ENCODE data around the gene ZNF710. TPM values are rescaled to one million over a fixed set of nuclear protein-coding genes. Genes with fewer than 3 reads are reported as not detected.

The ZNF710 gene
- total RNA-seq, 1 donor: 13.0 TPM

- TF ChIP-seq CTCF (IDR thresholded peaks at IDR 0.05; ENCODE audit: insufficient read depth, low read depth, low read length): no peak
- peak overlapping the region; percentile 75 for H3K4me3 ChIP-seq (ENCODE audit: low read depth, low read length)
- DNase-seq (ENCODE audit: low read depth): peak; percentile 74
Observed at GRCh38 chr15:90001683-90002427, 731 bp downstream of the ZNF710 start.

GRCh38 chr15:90002428-90002844 is 1.3 kb downstream of the ZNF710 start:
- TF ChIP-seq CTCF (IDR thresholded peaks at IDR 0.05; ENCODE audit: insufficient read depth, low read depth, low read length): no peak
- DNase-seq (ENCODE audit: low read depth): peak; percentile 68
- peak overlapping the region; percentile 75 for H3K4me3 ChIP-seq (ENCODE audit: low read depth, low read length)

GRCh38 chr15:90003736-90004135 is 2.6 kb downstream of the ZNF710 start:
- TF ChIP-seq CTCF (IDR thresholded peaks at IDR 0.05; ENCODE audit: insufficient read depth, low read depth, low read length): no peak
- no peak overlapping the region for H3K4me3 ChIP-seq (ENCODE audit: low read depth, low read length)
- DNase-seq (ENCODE audit: low read depth): no peak

DNA sequence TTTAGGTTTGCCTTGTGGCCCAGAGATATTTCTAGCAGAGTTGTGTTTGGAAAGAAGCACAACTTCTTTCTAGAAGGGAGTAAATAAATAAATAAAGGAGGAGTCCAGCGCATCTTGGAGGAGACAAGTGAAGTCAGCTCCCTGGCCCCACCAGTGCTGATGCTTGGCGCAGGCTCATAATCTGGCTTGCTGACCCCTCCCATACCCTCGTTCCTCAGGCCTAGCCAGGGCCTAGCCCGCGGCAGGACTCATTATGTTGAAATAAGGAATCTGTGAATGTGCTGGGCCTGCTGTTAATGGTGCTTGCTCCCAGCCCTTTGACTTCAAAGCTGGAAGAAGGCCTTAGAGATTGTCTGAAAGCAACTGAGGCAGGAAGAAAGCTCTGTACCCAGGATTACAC is 3.1 kb downstream of the ZNF710 start:
- DNase-seq (ENCODE audit: low read depth): peak; percentile 65
- no peak overlapping the region for H3K4me3 ChIP-seq (ENCODE audit: low read depth, low read length)
- no peak for TF ChIP-seq CTCF (IDR thresholded peaks at IDR 0.05; ENCODE audit: insufficient read depth, low read depth, low read length)

DNA sequence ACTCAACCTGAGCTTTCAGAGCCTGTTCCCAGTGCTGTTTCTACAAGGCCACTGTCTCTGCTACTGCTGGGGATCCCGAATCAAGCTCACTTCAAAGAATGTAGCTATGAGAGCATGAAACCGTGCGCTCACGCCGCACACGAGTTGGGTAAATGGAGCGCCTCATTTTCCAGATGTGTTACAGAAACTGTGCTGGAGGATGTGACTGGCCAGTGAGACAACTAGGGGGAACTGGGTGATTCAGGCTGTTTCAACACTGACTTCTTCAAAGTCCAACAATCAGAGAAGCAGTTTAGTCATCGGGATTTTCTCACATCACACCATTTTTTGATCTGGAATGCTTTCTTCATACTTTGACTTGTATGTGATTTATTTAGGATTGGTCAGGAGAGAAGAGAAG is 3.5 kb downstream of the ZNF710 start:
- TF ChIP-seq CTCF (IDR thresholded peaks at IDR 0.05; ENCODE audit: insufficient read depth, low read depth, low read length): no peak
- no peak overlapping the region for H3K4me3 ChIP-seq (ENCODE audit: low read depth, low read length)
- DNase-seq (ENCODE audit: low read depth): peak; percentile 94

DNA sequence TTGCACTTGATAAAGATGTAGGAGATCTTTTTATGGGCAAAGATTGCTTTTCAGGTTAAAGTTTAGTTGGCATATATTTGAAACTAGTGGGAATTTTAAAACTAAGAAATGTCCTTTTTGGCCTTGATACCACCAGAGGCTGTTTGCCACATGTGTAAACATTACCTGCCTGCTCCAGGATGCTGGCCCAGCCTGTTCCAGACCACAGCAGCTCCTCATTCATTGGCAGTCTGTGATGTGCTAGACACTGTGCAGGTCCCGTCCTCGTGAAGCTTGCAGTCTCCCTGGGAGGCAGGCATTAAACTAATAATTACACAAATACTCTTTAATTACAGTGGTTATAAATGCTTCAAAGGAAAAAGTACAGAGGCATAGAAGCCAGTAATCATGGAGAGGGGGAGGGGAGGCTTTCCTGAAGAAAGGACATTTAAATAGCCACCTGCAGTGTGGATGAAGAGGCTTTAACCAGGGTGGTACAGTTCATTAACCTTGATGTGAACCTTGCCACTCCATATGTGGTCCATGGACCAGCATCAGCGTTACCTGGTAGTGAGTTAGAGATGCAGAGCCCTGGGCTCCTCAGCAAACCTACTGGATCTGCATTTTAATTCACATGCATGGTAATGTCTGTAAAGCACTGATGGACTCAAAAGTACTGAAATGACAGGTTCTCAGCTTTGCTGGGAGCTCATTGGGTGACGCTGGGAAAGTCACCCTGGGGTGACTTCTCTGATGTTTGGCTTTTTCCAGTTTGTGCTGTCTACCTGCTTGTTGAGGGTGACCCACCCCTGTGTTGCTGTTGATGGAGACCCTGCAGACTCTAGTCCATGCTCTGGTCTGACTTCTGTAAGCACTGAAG is 5.3 kb downstream of the ZNF710 start:
- no peak for TF ChIP-seq CTCF (IDR thresholded peaks at IDR 0.05; ENCODE audit: insufficient read depth, low read depth, low read length)
- no peak for DNase-seq (ENCODE audit: low read depth)
- no peak overlapping the region for H3K4me3 ChIP-seq (ENCODE audit: low read depth, low read length)
